Measurements from ENCODE around the gene CYGB. TPM values are rescaled to one million over a fixed set of nuclear protein-coding genes. Genes with fewer than 3 reads are reported as not detected.

CYGB gene
- total RNA-seq, 1 experiment from 2014 or later, result 2.0 TPM

GRCh38 chr17:76550712-76551615 is 13.5 kb upstream of the CYGB start:
- DNase-seq (ENCODE audit: low read depth), result no peak

GRCh38 chr17:76549539-76549938 is 12.0 kb upstream of the CYGB start:
- DNase-seq (ENCODE audit: low read depth), result no peak

GRCh38 chr17:76549215-76549518 is 11.7 kb upstream of the CYGB start:
- DNase-seq (ENCODE audit: low read depth), result no peak

- no peak for DNase-seq (ENCODE audit: low read depth)
These were observed 11.1 kb upstream of the CYGB start for GRCh38 chr17:76548378-76549214.

GRCh38 chr17:76547642-76548202 is 10.2 kb upstream of the CYGB start:
- no peak for DNase-seq (ENCODE audit: low read depth)

GRCh38 chr17:76547183-76547641 is 9.7 kb upstream of the CYGB start:
- DNase-seq (ENCODE audit: low read depth), result peak; percentile 77

- DNase-seq (ENCODE audit: low read depth), result peak; percentile 85
These were observed 9.2 kb upstream of the CYGB start for GRCh38 chr17:76546556-76547182.

- DNase-seq (ENCODE audit: low read depth), result no peak
These were observed 8.5 kb upstream of the CYGB start for GRCh38 chr17:76545918-76546555.

GRCh38 chr17:76544546-76545365 is 7.2 kb upstream of the CYGB start:
- no peak for DNase-seq (ENCODE audit: low read depth)

- no peak for DNase-seq (ENCODE audit: low read depth)
These were observed 6.5 kb upstream of the CYGB start for GRCh38 chr17:76543826-76544545.

- no peak for DNase-seq (ENCODE audit: low read depth)
These were observed 5.9 kb upstream of the CYGB start for GRCh38 chr17:76543482-76543825.

- no peak for DNase-seq (ENCODE audit: low read depth)
These were observed 5.5 kb upstream of the CYGB start for GRCh38 chr17:76542984-76543383.

GRCh38 chr17:76542566-76542971 is 5.1 kb upstream of the CYGB start:
- DNase-seq (ENCODE audit: low read depth), result no peak

GRCh38 chr17:76541739-76542454 is 4.4 kb upstream of the CYGB start:
- DNase-seq (ENCODE audit: low read depth), result no peak

- DNase-seq (ENCODE audit: low read depth), result peak; percentile 93
These were observed 3.1 kb upstream of the CYGB start for GRCh38 chr17:76540381-76541300.

GRCh38 chr17:76539631-76540271 is 2.2 kb upstream of the CYGB start, which contains the start of gene PRCD:
TSS of gene PRCD (plus strand) at chr17:76540044. CDS start at chr17:76540142, 98 bp downstream.
- DNase-seq (ENCODE audit: low read depth), result no peak

GRCh38 chr17:76538941-76539570 is 1.5 kb upstream of the CYGB start:
- no peak for DNase-seq (ENCODE audit: low read depth)

Measured in RPMI7951 (cell line).